Thymus (tissue), 11 donors: ENCODE data around the gene KLHL1. TPM values are rescaled to one million over a fixed set of nuclear protein-coding genes. Genes with fewer than 3 reads are reported as not detected.

Source experiments
- DNase-seq, 9 donors: peaks; one replicate each; pipeline ENCODE4 v3.0.0-alpha.2; 2013; ENCODE audit warnings: low spot score in 9 of 9, low read depth in 6 of 9, missing footprints in 1 of 9
- H3K27ac ChIP-seq, 2 donors: one replicate each; pipeline ENCODE4 v1.5.1; 2013; ENCODE audit warnings: control low read depth in 1 of 2, low read depth in 1 of 2, low read length in 1 of 2, mild to moderate bottlenecking in 1 of 2, moderate library complexity in 1 of 2
- H3K27me3 ChIP-seq, 2 donors: one replicate each; pipeline ENCODE4 v1.5.1; 2013; ENCODE audit warnings: low read length in 1 of 2; ENCODE audit not compliant: control insufficient read depth in 2 of 2, insufficient read depth in 1 of 2
- H3K36me3 ChIP-seq, 2 donors: one replicate each; pipeline ENCODE4 v1.5.1; 2013; ENCODE audit warnings: low read length in 1 of 2, mild to moderate bottlenecking in 1 of 2, moderate library complexity in 1 of 2; ENCODE audit not compliant: control insufficient read depth in 2 of 2, insufficient read depth in 2 of 2
- H3K4me1 ChIP-seq, 2 donors: one replicate each; pipeline ENCODE4 v1.5.1; 2013; ENCODE audit warnings: low read length in 2 of 2; ENCODE audit not compliant: control insufficient read depth in 2 of 2, insufficient read depth in 2 of 2
- H3K4me3 ChIP-seq, 2 donors: one replicate each; pipeline ENCODE4 v1.5.1; 2013; ENCODE audit warnings: low read length in 2 of 2, control low read depth in 1 of 2, mild to moderate bottlenecking in 1 of 2
- H3K9me3 ChIP-seq, 2 donors: one replicate each; pipeline ENCODE4 v1.5.1; 2013; ENCODE audit warnings: low read length in 1 of 2, mild to moderate bottlenecking in 1 of 2; ENCODE audit not compliant: control insufficient read depth in 2 of 2, insufficient read depth in 1 of 2
- WGBS: extraction: QIAGEN DNeasy Blood & Tissue Kit; methylation state at CpG from one replicate; pipeline ENCODE4 v1.1.7; 2013; 5-methylcytosine and 5-hydroxymethylcytosine counted together
- polyA plus RNA-seq: library from polyadenylated mRNA; stranded (reverse); fragments of 200-250 nt; gene quantifications from one replicate; pipeline ENCODE4 v1.2.3, GENCODE V29; 2013
- total RNA-seq: library from RNA; stranded (reverse); fragments of 120-200 nt; gene quantifications from one replicate; pipeline ENCODE4 v1.2.4, GENCODE V29; 2013
- donor health status: healthy.

Gene KLHL1
- total and polyA plus RNA-seq, 2 donors, result 0.05 TPM

DNA sequence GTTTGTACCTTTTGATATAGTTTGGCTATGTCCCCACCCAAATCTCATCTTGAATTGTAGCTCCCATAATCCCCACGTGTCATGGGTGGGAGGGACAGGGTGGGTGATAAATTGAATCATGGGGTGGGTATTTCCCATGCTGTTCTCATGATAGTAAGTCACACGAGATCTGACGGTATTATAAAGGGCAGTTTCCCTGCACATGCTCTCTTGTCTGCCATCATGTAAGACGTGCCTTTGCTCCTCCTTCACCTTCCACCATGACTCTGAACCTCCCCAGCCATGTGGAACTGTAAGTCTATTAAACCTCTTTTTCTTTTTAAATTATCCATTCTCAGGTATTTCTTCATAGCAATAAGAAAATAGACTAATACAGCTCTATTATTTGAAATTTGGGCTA lies 331.3 kb downstream of the KLHL1 start:
- H3K4me3 ChIP-seq, result no peak overlapping the region
- no peaks in the 10 kb centered on the region for H3K9me3 ChIP-seq
- no peak overlapping the region for H3K27ac ChIP-seq
- H3K4me1 ChIP-seq, result no peaks in the 10 kb centered on the region
- no peaks in the 10 kb centered on the region for H3K27me3 ChIP-seq
- no peaks in the 10 kb centered on the region for H3K36me3 ChIP-seq
- WGBS, result 87% methylated on average over 4 of the region's 4 CpGs
- DNase-seq, result no peak

DNA sequence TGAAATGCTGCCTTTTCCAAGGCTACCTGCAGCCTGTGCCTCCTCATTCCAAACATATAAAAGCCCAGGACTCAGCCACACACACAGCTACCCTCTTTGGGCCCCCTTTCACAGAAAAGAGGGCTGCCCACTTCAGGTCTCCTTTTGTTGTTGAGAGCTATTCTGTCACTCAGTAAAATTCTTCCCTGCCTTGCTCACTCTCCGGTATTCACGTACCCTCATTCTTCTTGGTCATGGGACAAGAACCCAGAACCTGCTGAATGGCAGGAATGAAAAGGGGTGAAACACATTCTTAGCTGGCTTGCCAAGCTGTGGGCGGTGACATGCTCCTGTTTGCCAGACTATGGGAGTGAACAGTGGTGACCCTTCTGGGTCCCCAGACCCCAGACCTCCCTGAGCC lies 338.6 kb downstream of the KLHL1 start:
- DNase-seq, result no peak
- no peak overlapping the region for H3K4me3 ChIP-seq
- no peaks in the 10 kb centered on the region for H3K36me3 ChIP-seq
- no peaks in the 10 kb centered on the region for H3K4me1 ChIP-seq
- peaks cover 0 to 8% of the 10 kb centered on the region in 2 donors for H3K9me3 ChIP-seq
- H3K27me3 ChIP-seq, result no peaks in the 10 kb centered on the region
- H3K27ac ChIP-seq, result no peak overlapping the region
- WGBS, result 97% methylated on average over 3 of the region's 3 CpGs

DNA sequence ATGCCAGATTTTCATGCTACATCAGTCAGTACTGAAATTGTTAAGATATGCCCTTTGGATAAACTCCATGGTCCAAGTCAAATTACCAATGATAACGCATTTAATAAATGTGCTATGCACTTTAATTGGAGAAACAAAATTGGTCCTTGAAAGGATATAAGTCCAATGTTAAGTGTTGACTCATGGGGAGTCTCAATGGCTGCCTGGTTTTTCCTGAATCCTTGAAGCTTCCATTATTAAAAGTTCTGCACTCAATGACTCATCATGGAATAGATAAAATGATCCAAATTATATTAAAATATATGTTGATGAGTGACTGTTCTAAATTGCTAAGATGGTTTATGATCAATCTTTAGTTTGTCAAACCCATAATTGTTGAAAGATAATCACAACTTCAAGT lies 346.7 kb downstream of the KLHL1 start:
- 94% methylated on average over 1 of the region's 1 CpG for WGBS

DNA sequence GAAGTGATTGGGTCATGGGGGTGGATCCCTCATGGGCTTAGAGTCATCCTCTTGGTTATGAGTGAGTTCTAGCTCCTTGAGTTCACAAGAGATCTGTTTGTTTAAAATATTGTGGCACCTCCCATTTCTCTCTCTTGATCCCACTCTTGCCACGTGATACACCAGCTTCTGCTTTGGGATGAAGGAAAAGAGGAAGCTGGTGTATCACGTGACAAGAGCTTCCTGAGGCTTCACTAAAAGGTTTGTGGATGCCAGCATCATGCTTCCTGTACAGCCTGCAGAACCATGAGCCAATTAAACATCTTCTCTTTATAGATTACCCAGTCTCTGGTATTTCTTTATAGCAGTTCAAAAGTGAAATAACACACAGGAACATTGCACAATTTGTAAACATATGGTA lies 353.2 kb downstream of the KLHL1 start:
- WGBS, result 55% methylated on average over 2 of the region's 2 CpGs

More for the DNA sequence above, 346.7 kb downstream of the KLHL1 start:
- no peaks in the 10 kb centered on the region for H3K36me3 ChIP-seq
- H3K9me3 ChIP-seq, result peaks cover 0 to 2% of the 10 kb centered on the region in 2 donors
- H3K27me3 ChIP-seq, result no peaks in the 10 kb centered on the region
- no peaks in the 10 kb centered on the region for H3K4me1 ChIP-seq
- DNase-seq, result no peak
- no peak overlapping the region for H3K27ac ChIP-seq
- no peak overlapping the region for H3K4me3 ChIP-seq

GRCh38 chr13:69751259-69751658 lies 357.0 kb downstream of the KLHL1 start:
- Histone ChIP-seq H3K27me3 (no peaks in the 10 kb centered on the region), H3K4me3 (no peak overlapping the region), H3K4me1 (no peaks in the 10 kb centered on the region), H3K27ac (no peak overlapping the region), H3K36me3 (no peaks in the 10 kb centered on the region), H3K9me3 (no peaks in the 10 kb centered on the region)
- no peak for DNase-seq
- 94% methylated on average over 4 of the region's 4 CpGs for WGBS

More for the DNA sequence above, 353.2 kb downstream of the KLHL1 start:
- H3K27me3 ChIP-seq, result no peaks in the 10 kb centered on the region
- H3K4me1 ChIP-seq, result no peaks in the 10 kb centered on the region
- H3K4me3 ChIP-seq, result no peak overlapping the region
- H3K36me3 ChIP-seq, result no peaks in the 10 kb centered on the region
- H3K27ac ChIP-seq, result no peak overlapping the region
- peaks cover 0 to 2% of the 10 kb centered on the region in 2 donors for H3K9me3 ChIP-seq
- DNase-seq, result no peak

DNA sequence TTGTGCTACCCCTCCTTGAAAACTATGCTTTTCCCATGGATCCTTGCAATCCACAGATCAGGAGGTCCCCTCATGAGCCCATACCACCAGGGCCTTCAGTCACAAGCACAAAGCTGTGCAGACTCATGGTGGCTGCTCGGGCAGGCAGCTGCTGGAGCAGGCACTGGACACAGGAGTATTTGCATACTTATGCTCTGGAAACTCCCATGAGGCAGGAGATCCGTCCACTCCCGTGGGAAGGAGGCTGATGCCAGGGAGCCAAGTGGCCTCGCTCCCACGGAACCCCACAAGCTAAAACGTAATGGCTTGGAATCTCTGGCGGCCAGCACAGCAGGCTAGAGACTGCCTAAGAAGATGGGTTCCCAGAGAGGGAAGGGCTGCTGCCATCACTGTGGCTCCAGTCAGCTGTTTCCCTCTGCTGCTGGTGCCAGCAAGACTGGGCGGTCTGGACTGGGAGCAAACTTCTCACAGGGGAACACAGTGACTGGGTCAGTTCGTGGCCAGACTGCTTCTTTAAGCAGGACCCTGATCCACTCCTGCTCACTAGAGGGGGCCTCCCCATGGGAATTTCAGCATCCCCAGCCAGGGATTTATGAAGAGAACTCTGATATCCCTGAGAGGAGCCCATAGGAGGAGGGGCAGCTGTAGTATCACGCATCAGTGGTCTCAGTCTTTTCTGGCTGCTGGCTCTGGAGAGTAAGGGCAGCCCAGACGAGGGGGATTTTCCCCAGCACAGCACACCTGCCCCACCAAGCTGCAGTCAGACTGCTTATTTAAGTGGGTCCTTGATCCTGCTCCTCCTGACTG lies 370.9 kb downstream of the KLHL1 start:
- Histone ChIP-seq H3K27ac (no peak overlapping the region), H3K4me1 (no peaks in the 10 kb centered on the region), H3K9me3 (peaks cover 0 to 2% of the 10 kb centered on the region in 2 donors), H3K36me3 (no peaks in the 10 kb centered on the region), H3K27me3 (no peaks in the 10 kb centered on the region), H3K4me3 (no peak overlapping the region)
- DNase-seq, result peak in 1 of 9 donors; percentile 2
- 91% methylated on average over 11 of the region's 11 CpGs for WGBS

- no peaks in the 10 kb centered on the region for H3K4me1 ChIP-seq
- no peak overlapping the region for H3K4me3 ChIP-seq
- no peak overlapping the region for H3K27ac ChIP-seq
- H3K9me3 ChIP-seq, result no peaks in the 10 kb centered on the region
- no peak for DNase-seq
- no peaks in the 10 kb centered on the region for H3K27me3 ChIP-seq
- 97% methylated on average over 1 of the region's 1 CpG for WGBS
- H3K36me3 ChIP-seq, result no peaks in the 10 kb centered on the region
Observed at GRCh38 chr13:69721631-69722030, 386.6 kb downstream of the KLHL1 start.

- H3K27me3 ChIP-seq, result no peaks in the 10 kb centered on the region
- DNase-seq, result no peak
Observed at GRCh38 chr13:69720278-69720983, 387.8 kb downstream of the KLHL1 start.

DNA sequence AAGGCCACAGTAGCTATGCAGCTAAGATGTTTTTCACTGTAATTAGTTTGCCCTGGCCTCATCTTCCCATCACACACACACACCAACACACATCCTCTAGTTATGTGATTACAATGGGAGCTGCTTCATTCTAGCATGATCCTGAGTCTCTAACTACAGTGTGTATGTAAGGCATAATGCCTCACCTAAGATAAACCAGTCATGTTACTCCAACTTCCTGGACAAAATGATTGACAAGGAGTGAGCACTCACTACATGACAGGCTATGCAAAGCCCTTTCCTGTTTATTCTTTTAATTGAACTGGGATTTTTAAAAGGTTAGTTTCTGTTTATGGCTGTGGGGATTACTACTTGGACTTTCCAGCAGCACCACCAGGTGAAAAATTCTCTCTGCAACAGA lies 401.4 kb downstream of the KLHL1 start:
- Histone ChIP-seq H3K4me3 (no peak overlapping the region), H3K9me3 (no peaks in the 10 kb centered on the region), H3K36me3 (no peaks in the 10 kb centered on the region), H3K27me3 (no peaks in the 10 kb centered on the region), H3K27ac (no peak overlapping the region), H3K4me1 (no peaks in the 10 kb centered on the region)
- DNase-seq, result no peak

More at GRCh38 chr13:69720278-69720983, 387.8 kb downstream of the KLHL1 start:
- Histone ChIP-seq H3K36me3 (no peaks in the 10 kb centered on the region), H3K27ac (no peak overlapping the region), H3K4me3 (no peak overlapping the region), H3K4me1 (no peaks in the 10 kb centered on the region), H3K9me3 (no peaks in the 10 kb centered on the region)
